ENCODE measurements around the gene NTSR2. TPM values are rescaled to one million over a fixed set of nuclear protein-coding genes. Genes with fewer than 3 reads are reported as not detected.

Gene NTSR2
- total and polyA plus RNA-seq, 7 experiments from 2014 or later = not detected

DNA sequence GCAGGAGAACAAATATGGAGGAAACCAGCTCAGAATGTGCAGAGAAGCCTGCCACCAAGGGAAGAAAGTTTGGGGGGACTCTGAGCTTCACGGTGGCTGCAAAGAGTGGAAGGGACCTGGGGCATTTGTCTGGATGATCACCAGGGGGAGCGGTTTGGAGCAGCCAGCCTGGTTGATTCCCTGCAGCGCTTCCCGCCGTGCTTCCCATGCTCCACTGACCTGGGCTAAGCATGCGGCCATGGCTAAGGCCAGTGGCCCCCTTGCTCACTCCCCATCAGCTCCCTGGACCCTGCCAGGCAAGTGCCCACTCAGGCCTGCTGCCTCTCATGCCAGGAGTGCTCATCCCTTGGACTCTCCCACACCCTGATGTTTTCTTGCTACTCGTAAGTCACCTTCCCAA lies 27.0 kb downstream of the NTSR2 start:
- H3K4me1 Mint-ChIP-seq = no peaks in the 10 kb centered on the region
- intact Hi-C loops (cut with micrococcal nuclease) = no loop called here
- H3K27ac Mint-ChIP-seq = no peak overlapping the region
- no peaks in the 10 kb centered on the region for H3K9me3 Mint-ChIP-seq
- H3K4me3 ChIP-seq (ENCODE audit: low read length) = no peak overlapping the region
- peaks cover 0 to 22% (median 7%) of the 10 kb centered on the region in 5 donors for H3K27me3 Mint-ChIP-seq
- no peaks in the 10 kb centered on the region for H3K4me1 ChIP-seq (ENCODE audit: control insufficient read depth in 2 of 2, insufficient read depth in 2 of 2, low read length in 2 of 2)
- H3K36me3 ChIP-seq (ENCODE audit: control insufficient read depth in 2 of 3, insufficient read depth in 3 of 3, low read length in 3 of 3) = no peaks in the 10 kb centered on the region
- H3K27ac ChIP-seq (ENCODE audit: low read depth, low read length) = no peak overlapping the region
- DNase-seq (no peak), ATAC-seq (no peak)
- H3K4me3 Mint-ChIP-seq = no peak overlapping the region
- ChIA-PET CTCF (no interaction called here), POLR2A (no interaction called here)
- H3K36me3 Mint-ChIP-seq = no peaks in the 10 kb centered on the region
- no peaks in the 10 kb centered on the region for H3K27me3 ChIP-seq (ENCODE audit: control insufficient read depth in 2 of 2, insufficient read depth in 2 of 2, low read length in 2 of 2)
- no peaks in the 10 kb centered on the region for H3K9me3 ChIP-seq (ENCODE audit: control insufficient read depth in 2 of 3, low read length in 3 of 3)

DNA sequence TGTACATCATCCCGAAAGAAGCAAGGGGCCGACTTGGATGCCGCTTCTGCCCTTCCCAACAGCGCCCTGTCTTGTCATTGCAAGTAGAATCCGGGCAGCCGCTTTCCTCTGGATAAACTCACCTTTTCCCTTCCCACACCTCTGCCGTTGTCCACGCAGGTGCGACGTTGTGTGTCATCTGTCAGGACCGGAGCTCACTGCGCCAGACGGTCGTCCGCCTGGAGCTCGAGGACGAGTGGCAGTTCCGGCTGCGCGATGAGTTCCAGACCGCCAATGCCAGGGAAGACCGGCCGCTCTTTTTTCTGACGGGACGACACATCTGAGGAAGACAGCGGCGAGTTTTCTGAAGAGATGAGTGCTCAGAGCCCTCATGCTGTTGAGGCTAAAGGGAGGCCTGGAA lies 29.9 kb downstream of the NTSR2 start:
- no peak for DNase-seq
- intact Hi-C loops (cut with micrococcal nuclease) = no loop called here
- Mint-ChIP-seq H3K27ac (no peak overlapping the region), H3K36me3 (no peaks in the 10 kb centered on the region), H3K9me3 (no peaks in the 10 kb centered on the region), H3K27me3 (peaks cover 0 to 31% (median 8%) of the 10 kb centered on the region in 5 donors), H3K4me3 (no peak overlapping the region), H3K4me1 (no peaks in the 10 kb centered on the region)
- ChIA-PET CTCF (no interaction called here), POLR2A (no interaction called here)
- no peak for ATAC-seq
- H3K4me1 ChIP-seq (ENCODE audit: control insufficient read depth in 2 of 2, insufficient read depth in 2 of 2, low read length in 2 of 2) = no peaks in the 10 kb centered on the region
- H3K27ac ChIP-seq (ENCODE audit: low read depth, low read length) = no peak overlapping the region
- H3K36me3 ChIP-seq (ENCODE audit: control insufficient read depth in 2 of 3, insufficient read depth in 3 of 3, low read length in 3 of 3) = no peaks in the 10 kb centered on the region
- H3K9me3 ChIP-seq (ENCODE audit: control insufficient read depth in 2 of 3, low read length in 3 of 3) = no peaks in the 10 kb centered on the region
- H3K4me3 ChIP-seq (ENCODE audit: low read length) = no peak overlapping the region
- no peaks in the 10 kb centered on the region for H3K27me3 ChIP-seq (ENCODE audit: control insufficient read depth in 2 of 2, insufficient read depth in 2 of 2, low read length in 2 of 2)

DNA sequence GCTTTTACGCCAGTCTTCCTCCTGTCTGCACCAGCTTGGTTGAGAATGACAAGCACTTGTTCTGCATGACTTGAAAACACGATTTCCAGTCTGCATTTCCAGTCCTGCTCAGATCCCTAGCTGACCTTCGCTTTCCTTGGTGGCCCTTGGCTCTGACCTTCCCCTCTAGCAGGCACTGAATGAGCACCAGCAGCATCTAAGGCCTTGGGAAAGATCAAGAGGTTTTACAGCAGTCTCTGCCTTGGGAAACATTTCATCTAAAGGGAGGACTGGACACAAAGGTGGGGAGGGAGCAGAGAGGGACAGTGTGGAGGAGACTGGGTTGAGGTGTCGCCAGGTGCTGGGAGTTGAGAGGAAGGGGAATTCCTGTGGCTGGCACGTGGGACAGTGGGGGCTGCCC lies 30.5 kb downstream of the NTSR2 start:
- CTCF ChIA-PET = no interaction called here
- no peaks in the 10 kb centered on the region for H3K27me3 ChIP-seq (ENCODE audit: control insufficient read depth in 2 of 2, insufficient read depth in 2 of 2, low read length in 2 of 2)
- POLR2A ChIA-PET = no interaction called here
- Mint-ChIP-seq H3K36me3 (no peaks in the 10 kb centered on the region), H3K4me3 (no peak overlapping the region), H3K27ac (no peak overlapping the region), H3K4me1 (no peaks in the 10 kb centered on the region), H3K9me3 (no peaks in the 10 kb centered on the region), H3K27me3 (peaks cover 0 to 31% (median 8%) of the 10 kb centered on the region in 5 donors)
- intact Hi-C loops (cut with micrococcal nuclease) = no loop called here
- DNase-seq (no peak), ATAC-seq (no peak)
- no peak overlapping the region for H3K4me3 ChIP-seq (ENCODE audit: low read length)
- no peaks in the 10 kb centered on the region for H3K4me1 ChIP-seq (ENCODE audit: control insufficient read depth in 2 of 2, insufficient read depth in 2 of 2, low read length in 2 of 2)
- no peaks in the 10 kb centered on the region for H3K36me3 ChIP-seq (ENCODE audit: control insufficient read depth in 2 of 3, insufficient read depth in 3 of 3, low read length in 3 of 3)
- no peaks in the 10 kb centered on the region for H3K9me3 ChIP-seq (ENCODE audit: control insufficient read depth in 2 of 3, low read length in 3 of 3)
- H3K27ac ChIP-seq (ENCODE audit: low read depth, low read length) = no peak overlapping the region

DNA sequence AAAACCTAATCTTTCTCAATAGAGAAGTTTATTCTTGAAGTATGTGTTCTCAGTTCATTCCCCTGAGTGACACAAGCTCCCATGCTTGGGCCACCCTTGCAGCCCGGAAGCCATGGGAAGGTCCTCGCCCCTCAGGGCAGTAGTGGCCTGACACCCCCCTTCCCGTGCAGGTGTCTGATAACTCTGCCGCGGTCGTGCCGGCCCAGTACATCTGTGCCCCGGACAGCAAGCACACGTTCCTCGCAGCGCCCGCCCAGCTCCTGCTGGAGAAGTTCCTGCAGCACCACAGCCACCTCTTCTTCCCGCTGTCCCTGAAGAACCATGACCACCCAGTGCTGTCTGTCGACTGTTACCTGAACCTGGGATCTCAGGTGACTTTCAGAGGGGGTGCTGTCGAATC lies 32.4 kb downstream of the NTSR2 start:
- Histone ChIP-seq H3K4me3 (ENCODE audit: low read length) (no peak overlapping the region), H3K4me1 (ENCODE audit: control insufficient read depth in 2 of 2, insufficient read depth in 2 of 2, low read length in 2 of 2) (no peaks in the 10 kb centered on the region), H3K27me3 (ENCODE audit: control insufficient read depth in 2 of 2, insufficient read depth in 2 of 2, low read length in 2 of 2) (no peaks in the 10 kb centered on the region), H3K27ac (ENCODE audit: low read depth, low read length) (no peak overlapping the region), H3K9me3 (ENCODE audit: control insufficient read depth in 2 of 3, low read length in 3 of 3) (no peaks in the 10 kb centered on the region), H3K36me3 (ENCODE audit: control insufficient read depth in 2 of 3, insufficient read depth in 3 of 3, low read length in 3 of 3) (no peaks in the 10 kb centered on the region)
- H3K9me3 Mint-ChIP-seq = no peaks in the 10 kb centered on the region
- H3K27me3 Mint-ChIP-seq = peaks cover 0 to 28% (median 4%) of the 10 kb centered on the region in 5 donors
- no peaks in the 10 kb centered on the region for H3K4me1 Mint-ChIP-seq
- no peak overlapping the region for H3K4me3 Mint-ChIP-seq
- CTCF ChIA-PET = no interaction called here
- intact Hi-C loops (cut with micrococcal nuclease) = no loop called here
- no peak for DNase-seq
- ATAC-seq = no peak
- H3K27ac Mint-ChIP-seq = no peak overlapping the region
- POLR2A ChIA-PET = no interaction called here
- H3K36me3 Mint-ChIP-seq = no peaks in the 10 kb centered on the region

DNA sequence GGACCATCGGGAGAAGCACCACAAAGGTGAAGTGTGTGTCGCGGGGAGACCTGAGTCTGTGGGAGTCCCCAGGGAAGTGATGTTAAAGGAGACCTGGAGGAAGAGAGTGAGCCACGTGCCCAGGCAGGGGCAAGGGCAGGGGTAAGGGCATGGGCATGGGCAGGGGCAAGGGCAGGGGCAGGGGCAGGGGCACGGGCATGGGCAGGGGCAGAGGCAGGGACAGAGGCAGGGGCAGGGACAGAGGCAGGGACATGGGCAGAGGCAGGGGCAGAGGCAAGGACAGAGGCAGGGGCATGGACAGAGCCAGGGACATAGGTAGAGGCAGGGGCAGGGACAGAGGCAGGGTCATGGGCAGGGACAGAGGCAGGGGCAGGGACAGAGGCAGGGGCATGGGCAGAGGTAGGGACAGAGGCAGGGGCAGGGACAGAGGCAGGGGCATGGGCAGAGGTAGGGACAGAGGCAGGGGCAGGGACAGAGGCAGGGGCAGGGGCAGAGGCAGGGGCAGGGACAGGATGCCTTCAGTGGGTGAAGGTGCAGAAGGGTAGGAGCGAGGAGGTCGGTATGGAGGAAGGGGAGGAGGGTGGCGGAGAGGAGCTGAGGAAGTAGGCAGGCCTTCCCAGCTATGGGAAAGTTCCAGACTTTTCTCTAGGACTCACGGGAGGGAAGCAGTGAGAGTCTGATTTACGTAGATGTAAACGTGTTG lies 33.3 kb downstream of the NTSR2 start:
- CTCF ChIA-PET = no interaction called here
- no peak overlapping the region for H3K27ac Mint-ChIP-seq
- no peaks in the 10 kb centered on the region for H3K36me3 Mint-ChIP-seq
- peaks cover 0 to 27% (median 4%) of the 10 kb centered on the region in 5 donors for H3K27me3 Mint-ChIP-seq
- POLR2A ChIA-PET = no interaction called here
- Histone ChIP-seq H3K4me3 (ENCODE audit: low read length) (no peak overlapping the region), H3K4me1 (ENCODE audit: control insufficient read depth in 2 of 2, insufficient read depth in 2 of 2, low read length in 2 of 2) (no peaks in the 10 kb centered on the region), H3K27ac (ENCODE audit: low read depth, low read length) (no peak overlapping the region), H3K36me3 (ENCODE audit: control insufficient read depth in 2 of 3, insufficient read depth in 3 of 3, low read length in 3 of 3) (no peaks in the 10 kb centered on the region), H3K27me3 (ENCODE audit: control insufficient read depth in 2 of 2, insufficient read depth in 2 of 2, low read length in 2 of 2) (no peaks in the 10 kb centered on the region), H3K9me3 (ENCODE audit: control insufficient read depth in 2 of 3, low read length in 3 of 3) (no peaks in the 10 kb centered on the region)
- H3K9me3 Mint-ChIP-seq = no peaks in the 10 kb centered on the region
- ATAC-seq (no peak), DNase-seq (no peak)
- no peaks in the 10 kb centered on the region for H3K4me1 Mint-ChIP-seq
- intact Hi-C loops (cut with micrococcal nuclease) = no loop called here
- no peak overlapping the region for H3K4me3 Mint-ChIP-seq

DNA sequence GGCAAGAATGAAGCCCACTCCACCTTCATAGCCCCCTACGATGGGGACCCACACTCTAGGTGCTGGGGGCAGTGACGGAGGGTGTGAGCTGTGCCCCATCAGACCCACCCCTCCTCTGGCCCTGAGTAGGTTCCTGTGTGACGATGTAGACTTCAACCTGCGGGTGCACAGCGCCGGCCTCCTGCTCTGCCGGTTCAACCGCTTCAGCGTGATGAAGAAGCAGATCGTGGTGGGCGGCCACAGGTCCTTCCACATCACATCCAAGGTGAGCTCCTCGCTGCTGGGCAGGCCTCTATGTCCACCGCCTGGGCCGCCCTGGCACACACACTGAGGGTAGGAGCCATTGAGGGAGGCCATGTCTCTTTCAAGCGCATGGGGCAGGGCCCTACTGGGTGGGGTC lies 34.9 kb downstream of the NTSR2 start:
- ChIA-PET POLR2A (no interaction called here), CTCF (no interaction called here)

DNA sequence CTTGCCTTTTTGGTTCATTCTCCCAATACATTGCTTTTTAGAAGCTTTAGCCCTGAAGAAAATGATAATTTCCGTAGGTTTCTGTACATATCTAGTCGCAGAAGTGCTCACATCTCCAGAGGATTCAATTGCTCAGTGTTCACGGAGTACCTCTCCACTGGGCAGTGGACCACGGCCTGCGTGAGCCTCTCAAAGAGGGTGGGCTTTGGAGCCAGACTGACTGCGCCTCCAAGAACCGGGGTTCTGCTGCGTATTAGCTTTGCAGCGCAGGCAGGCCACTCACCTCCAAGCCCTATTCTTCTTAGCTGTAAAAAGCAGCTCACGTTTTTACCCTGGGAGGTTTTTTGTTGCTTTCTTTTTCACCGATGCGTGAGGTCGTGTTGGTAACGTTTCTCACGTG lies 35.4 kb downstream of the NTSR2 start:
- H3K4me3 ChIP-seq (ENCODE audit: low read length) = no peak overlapping the region
- no peaks in the 10 kb centered on the region for H3K9me3 ChIP-seq (ENCODE audit: control insufficient read depth in 2 of 3, low read length in 3 of 3)
- H3K27ac ChIP-seq (ENCODE audit: low read depth, low read length) = no peak overlapping the region
- H3K36me3 ChIP-seq (ENCODE audit: control insufficient read depth in 2 of 3, insufficient read depth in 3 of 3, low read length in 3 of 3) = no peaks in the 10 kb centered on the region
- H3K36me3 Mint-ChIP-seq = no peaks in the 10 kb centered on the region
- DNase-seq (no peak), ATAC-seq (no peak)
- CTCF ChIA-PET = no interaction called here
- H3K4me3 Mint-ChIP-seq = no peak overlapping the region
- H3K27ac Mint-ChIP-seq = no peak overlapping the region
- peaks cover 0 to 1% (median 0%) of the 10 kb centered on the region in 11 donors for H3K9me3 Mint-ChIP-seq
- peaks cover 0 to 19% (median 4%) of the 10 kb centered on the region in 5 donors for H3K27me3 Mint-ChIP-seq
- H3K4me1 Mint-ChIP-seq = no peaks in the 10 kb centered on the region
- POLR2A ChIA-PET = no interaction called here
- no peaks in the 10 kb centered on the region for H3K27me3 ChIP-seq (ENCODE audit: control insufficient read depth in 2 of 2, insufficient read depth in 2 of 2, low read length in 2 of 2)
- no peaks in the 10 kb centered on the region for H3K4me1 ChIP-seq (ENCODE audit: control insufficient read depth in 2 of 2, insufficient read depth in 2 of 2, low read length in 2 of 2)
- intact Hi-C loops (cut with micrococcal nuclease) = no loop called here

More for the DNA sequence above, 34.9 kb downstream of the NTSR2 start:
- no peak for DNase-seq
- no peak for ATAC-seq
- no peak overlapping the region for H3K4me3 Mint-ChIP-seq
- no peak overlapping the region for H3K27ac Mint-ChIP-seq
- no peaks in the 10 kb centered on the region for H3K4me1 Mint-ChIP-seq
- Histone ChIP-seq H3K27me3 (ENCODE audit: control insufficient read depth in 2 of 2, insufficient read depth in 2 of 2, low read length in 2 of 2) (no peaks in the 10 kb centered on the region), H3K4me3 (ENCODE audit: low read length) (no peak overlapping the region), H3K9me3 (ENCODE audit: control insufficient read depth in 2 of 3, low read length in 3 of 3) (no peaks in the 10 kb centered on the region), H3K4me1 (ENCODE audit: control insufficient read depth in 2 of 2, insufficient read depth in 2 of 2, low read length in 2 of 2) (no peaks in the 10 kb centered on the region), H3K36me3 (ENCODE audit: control insufficient read depth in 2 of 3, insufficient read depth in 3 of 3, low read length in 3 of 3) (no peaks in the 10 kb centered on the region), H3K27ac (ENCODE audit: low read depth, low read length) (no peak overlapping the region)
- H3K9me3 Mint-ChIP-seq = no peaks in the 10 kb centered on the region
- H3K36me3 Mint-ChIP-seq = no peaks in the 10 kb centered on the region
- intact Hi-C loops (cut with micrococcal nuclease) = no loop called here
- peaks cover 0 to 25% (median 4%) of the 10 kb centered on the region in 5 donors for H3K27me3 Mint-ChIP-seq

Data from naive thymus-derived CD4-positive, alpha-beta T cell (primary cell).